Activated naive CD8-positive, alpha-beta T cell treated with anti-CD3 and anti-CD28 coated beads, Interleukin-2, amount 10 ng/mL, durations not matched to agents 7 days and 5 days (primary cell): Measurements from ENCODE around the gene LDLRAD3. TPM values are rescaled to one million over a fixed set of nuclear protein-coding genes. Genes with fewer than 3 reads are reported as not detected.

Experiments used
- ATAC-seq: fragments of 150-1000 bp; cut with Tn5 transposase; one replicate; pipeline ENCODE4 v1.10.0; 2021; ENCODE audit warnings: low read depth, moderate library complexity
- POLR2A ChIA-PET: fragments of 350-600 bp; sonication (Branson Sonifier 250); formaldehyde crosslinking; loops from one replicate; lab custom pipeline; 2021; ENCODE audit warnings: antibody characterized with exemption; lab: Charles Lee
- DNase-seq: peaks from one replicate; pipeline ENCODE4 v3.0.0; 2021
- H3K27ac Mint-ChIP-seq: one replicate; pipeline ENCODE4 v1.8.0; 2022; ENCODE audit warnings: mild to moderate bottlenecking, mixed read lengths
- H3K27me3 Mint-ChIP-seq: one replicate; pipeline ENCODE4 v1.8.0; 2022; ENCODE audit warnings: mild to moderate bottlenecking, moderate library complexity, mixed read lengths
- H3K36me3 Mint-ChIP-seq: one replicate; pipeline ENCODE4 v1.8.0; 2021; ENCODE audit warnings: mild to moderate bottlenecking, mixed read lengths
- H3K4me1 Mint-ChIP-seq: one replicate; pipeline ENCODE4 v1.8.0; 2021; ENCODE audit warnings: mixed read lengths
- H3K4me3 Mint-ChIP-seq: one replicate; pipeline ENCODE4 v1.8.0; 2022; ENCODE audit warnings: mild to moderate bottlenecking, moderate library complexity, mixed read lengths
- H3K9me3 Mint-ChIP-seq: one replicate; pipeline ENCODE4 v1.8.0; 2021; ENCODE audit warnings: mixed read lengths
- total RNA-seq, 2 experiments: library from RNA; stranded (reverse); gene quantifications; one replicate each; pipeline ENCODE4 v1.2.3, GENCODE V29; 2021

Gene LDLRAD3
- total RNA-seq, 2 experiments from 2014 or later: 0.09 TPM; not detected in 1

- no peak for ATAC-seq
- no peak overlapping the region for H3K27ac Mint-ChIP-seq
Measured at GRCh38 chr11:36103933-36104530, 160.2 kb downstream of the LDLRAD3 start.

GRCh38 chr11:36104660-36104992 lies 160.8 kb downstream of the LDLRAD3 start:
- no peak overlapping the region for H3K27ac Mint-ChIP-seq
- H3K36me3 Mint-ChIP-seq: no peaks in the 10 kb centered on the region
- POLR2A ChIA-PET: no interaction called here
- DNase-seq: no peak
- no peak for ATAC-seq
- no peak overlapping the region for H3K4me3 Mint-ChIP-seq
- no peaks in the 10 kb centered on the region for H3K4me1 Mint-ChIP-seq
- no peaks in the 10 kb centered on the region for H3K9me3 Mint-ChIP-seq
- peaks cover 6% of the 10 kb centered on the region for H3K27me3 Mint-ChIP-seq

More at GRCh38 chr11:36103933-36104530, 160.2 kb downstream of the LDLRAD3 start:
- Mint-ChIP-seq H3K4me3 (no peak overlapping the region), H3K4me1 (no peaks in the 10 kb centered on the region), H3K36me3 (no peaks in the 10 kb centered on the region), H3K27me3 (peaks cover 6% of the 10 kb centered on the region), H3K9me3 (no peaks in the 10 kb centered on the region)
- DNase-seq: no peak
- POLR2A ChIA-PET: no interaction called here

- H3K36me3 Mint-ChIP-seq: no peaks in the 10 kb centered on the region
- H3K27me3 Mint-ChIP-seq: peaks cover 8% of the 10 kb centered on the region
- ATAC-seq (no peak), DNase-seq (no peak)
- no peak overlapping the region for H3K4me3 Mint-ChIP-seq
- H3K9me3 Mint-ChIP-seq: no peaks in the 10 kb centered on the region
- H3K27ac Mint-ChIP-seq: no peak overlapping the region
- POLR2A ChIA-PET: no interaction called here
- no peaks in the 10 kb centered on the region for H3K4me1 Mint-ChIP-seq
Measured at GRCh38 chr11:36105743-36106581, 162.1 kb downstream of the LDLRAD3 start.

DNA sequence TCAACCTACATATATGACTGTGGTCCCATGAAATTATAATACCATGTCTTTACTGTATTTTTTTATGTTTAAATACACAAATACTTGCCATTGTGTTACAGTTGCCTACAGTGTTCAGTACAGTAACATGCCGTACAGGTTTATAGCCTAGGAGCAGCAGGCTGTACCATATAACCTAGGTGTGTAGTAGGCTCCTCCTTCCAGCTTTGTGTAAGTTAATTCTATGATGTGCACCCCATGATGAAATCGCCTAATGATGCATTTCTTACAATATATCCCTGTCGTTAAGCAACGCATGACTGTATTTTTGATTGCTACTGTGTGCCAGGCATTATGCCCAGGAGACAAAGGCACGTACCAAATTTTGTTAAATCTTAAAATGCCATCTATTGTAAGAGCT lies 163.7 kb downstream of the LDLRAD3 start:
- no peak overlapping the region for H3K27ac Mint-ChIP-seq
- POLR2A ChIA-PET: interaction anchor here (0.6 kb wide), 1 partner anchor 145 kb away, joined by 4 read pairs; no protein-coding TSS in a partner anchor
- H3K36me3 Mint-ChIP-seq: no peaks in the 10 kb centered on the region
- H3K9me3 Mint-ChIP-seq: no peaks in the 10 kb centered on the region
- H3K4me3 Mint-ChIP-seq: no peak overlapping the region
- no peaks in the 10 kb centered on the region for H3K4me1 Mint-ChIP-seq
- DNase-seq (no peak), ATAC-seq (no peak)
- H3K27me3 Mint-ChIP-seq: peaks cover 11% of the 10 kb centered on the region

DNA sequence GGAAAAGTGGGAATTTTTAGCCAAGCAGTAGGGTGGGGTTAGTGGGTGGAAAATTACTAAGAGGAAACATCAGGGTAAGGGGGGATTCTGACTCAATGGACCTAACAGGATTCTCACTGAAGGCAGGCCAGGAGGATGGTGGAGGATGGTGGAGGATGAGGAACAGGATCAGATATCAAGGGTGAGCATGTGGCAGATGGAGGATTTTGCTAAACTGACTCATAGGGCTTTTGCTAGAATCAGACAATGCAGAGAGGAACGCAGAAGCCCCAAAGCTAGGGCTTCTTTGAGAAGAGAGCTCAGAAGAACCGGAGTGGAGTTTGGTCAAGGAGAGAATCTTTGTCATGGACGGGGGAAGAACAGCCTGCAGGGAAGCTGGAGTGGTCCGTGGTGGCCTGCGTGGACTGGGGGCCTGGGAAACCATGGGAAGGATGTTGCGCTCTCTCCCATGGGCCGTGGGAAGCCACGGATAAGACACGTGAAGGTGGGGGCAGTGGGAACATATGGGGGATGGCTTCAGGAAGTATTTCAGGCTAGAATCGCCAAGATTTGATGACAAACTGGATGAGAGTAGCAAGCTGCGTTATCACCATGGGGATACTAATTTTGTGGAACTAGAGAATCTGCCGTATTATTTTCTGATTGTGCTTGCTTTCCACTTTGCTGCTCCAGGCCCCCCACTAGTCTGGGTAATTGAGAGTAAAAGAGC lies 165.2 kb downstream of the LDLRAD3 start:
- H3K9me3 Mint-ChIP-seq: peaks cover under 1% of the 10 kb centered on the region
- no peak overlapping the region for H3K27ac Mint-ChIP-seq
- H3K27me3 Mint-ChIP-seq: peaks cover 11% of the 10 kb centered on the region
- DNase-seq (no peak), ATAC-seq (no peak)
- H3K36me3 Mint-ChIP-seq: no peaks in the 10 kb centered on the region
- no peak overlapping the region for H3K4me3 Mint-ChIP-seq
- POLR2A ChIA-PET: no interaction called here
- no peaks in the 10 kb centered on the region for H3K4me1 Mint-ChIP-seq

DNA sequence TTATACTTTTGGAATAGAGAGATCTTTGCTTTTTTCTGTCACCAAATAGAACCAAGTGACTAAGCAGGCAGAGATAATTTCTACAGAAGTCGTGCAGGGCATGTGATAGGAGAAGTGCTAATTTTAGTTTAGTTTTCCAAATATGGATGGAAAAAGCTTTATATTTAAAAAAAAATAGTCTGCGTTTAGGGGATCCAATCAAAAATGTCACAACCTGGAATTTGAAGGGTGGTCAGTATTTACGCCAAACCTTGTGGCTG lies 165.7 kb downstream of the LDLRAD3 start:
- ATAC-seq (no peak), DNase-seq (no peak)
- peaks cover 11% of the 10 kb centered on the region for H3K27me3 Mint-ChIP-seq

DNA sequence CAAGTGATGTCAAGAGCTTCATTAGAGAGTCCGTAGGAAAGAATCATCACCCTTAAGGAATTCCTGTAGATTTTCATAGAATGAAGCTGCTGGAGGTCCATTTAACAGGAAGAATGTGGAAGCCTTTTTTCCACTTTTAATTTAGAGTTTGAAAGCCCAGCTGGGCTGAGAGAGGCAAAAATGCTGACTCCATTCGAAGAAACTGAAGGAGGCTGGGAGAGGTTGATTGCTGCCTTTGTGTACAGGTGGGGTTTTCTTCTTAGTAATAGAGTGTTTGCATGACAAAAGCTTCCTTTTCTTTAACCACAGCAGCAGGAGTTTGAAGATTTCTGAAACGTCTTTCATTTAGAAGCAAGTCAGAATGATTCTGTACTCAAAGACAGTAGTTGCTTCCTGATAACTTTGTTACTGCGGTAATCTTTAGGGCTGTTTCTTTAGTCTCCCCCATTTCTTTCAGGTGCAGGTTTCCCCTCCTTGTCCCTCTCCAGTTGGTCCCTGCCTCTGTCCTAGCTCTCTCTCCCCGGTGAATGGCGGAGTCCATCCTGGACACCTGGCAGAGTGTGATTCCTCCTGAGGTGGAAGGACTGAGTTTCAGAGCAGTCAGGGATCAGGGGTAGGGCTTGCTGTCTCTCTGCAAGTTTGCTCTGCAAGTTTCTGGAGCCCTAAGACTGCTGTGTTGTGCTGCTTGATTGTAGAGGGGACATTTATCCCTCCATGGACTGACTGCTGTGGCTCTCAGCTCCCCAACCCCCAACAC lies 166.2 kb downstream of the LDLRAD3 start:
- no peaks in the 10 kb centered on the region for H3K36me3 Mint-ChIP-seq
- DNase-seq: no peak
- no peak overlapping the region for H3K27ac Mint-ChIP-seq
- POLR2A ChIA-PET: no interaction called here
- H3K27me3 Mint-ChIP-seq: peaks cover 11% of the 10 kb centered on the region
- no peaks in the 10 kb centered on the region for H3K4me1 Mint-ChIP-seq
- peaks cover 2% of the 10 kb centered on the region for H3K9me3 Mint-ChIP-seq
- H3K4me3 Mint-ChIP-seq: no peak overlapping the region
- ATAC-seq: no peak

More for the DNA sequence above, 165.7 kb downstream of the LDLRAD3 start:
- POLR2A ChIA-PET: no interaction called here
- Mint-ChIP-seq H3K36me3 (no peaks in the 10 kb centered on the region), H3K9me3 (peaks cover 2% of the 10 kb centered on the region), H3K4me3 (no peak overlapping the region), H3K27ac (no peak overlapping the region), H3K4me1 (no peaks in the 10 kb centered on the region)

DNA sequence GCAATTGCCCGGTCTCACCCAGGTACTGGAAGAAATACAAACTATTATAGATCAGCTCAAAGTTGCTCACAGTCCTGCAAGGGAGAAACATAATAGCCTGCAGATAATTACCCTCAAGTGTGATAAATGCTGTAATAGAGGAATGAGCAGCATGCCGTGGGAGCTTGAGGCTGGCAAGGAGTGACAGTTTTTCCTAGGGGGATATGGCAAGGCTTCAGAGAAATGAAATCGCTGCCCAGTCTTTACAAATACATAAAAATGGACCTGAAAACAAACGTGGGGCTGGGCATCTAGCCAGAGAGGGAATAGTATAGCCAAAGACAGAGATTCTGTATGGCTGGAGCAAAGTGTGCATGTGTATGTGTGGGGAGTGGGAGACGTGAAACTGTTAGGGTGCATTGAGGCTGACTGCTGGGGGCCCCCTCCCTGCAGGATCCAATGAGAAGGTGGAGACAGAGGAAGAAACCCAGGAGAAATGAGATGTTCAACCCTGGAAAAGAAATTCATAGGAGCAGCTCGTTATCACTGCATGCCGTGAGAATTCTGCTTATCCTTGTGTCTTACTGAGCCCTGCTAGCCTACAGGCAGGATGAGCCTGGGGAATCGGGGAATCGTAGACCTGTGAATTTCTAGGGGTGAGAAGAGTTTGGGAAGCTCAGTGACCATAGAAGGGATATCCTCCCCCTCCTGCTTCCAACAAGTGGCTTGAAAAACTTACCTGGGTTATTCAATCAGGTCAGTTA lies 167.0 kb downstream of the LDLRAD3 start:
- no peaks in the 10 kb centered on the region for H3K4me1 Mint-ChIP-seq
- no peak overlapping the region for H3K27ac Mint-ChIP-seq
- POLR2A ChIA-PET: no interaction called here
- DNase-seq: no peak
- peaks cover 11% of the 10 kb centered on the region for H3K27me3 Mint-ChIP-seq
- H3K4me3 Mint-ChIP-seq: no peak overlapping the region
- no peaks in the 10 kb centered on the region for H3K36me3 Mint-ChIP-seq
- H3K9me3 Mint-ChIP-seq: peaks cover 3% of the 10 kb centered on the region
- no peak for ATAC-seq

DNA sequence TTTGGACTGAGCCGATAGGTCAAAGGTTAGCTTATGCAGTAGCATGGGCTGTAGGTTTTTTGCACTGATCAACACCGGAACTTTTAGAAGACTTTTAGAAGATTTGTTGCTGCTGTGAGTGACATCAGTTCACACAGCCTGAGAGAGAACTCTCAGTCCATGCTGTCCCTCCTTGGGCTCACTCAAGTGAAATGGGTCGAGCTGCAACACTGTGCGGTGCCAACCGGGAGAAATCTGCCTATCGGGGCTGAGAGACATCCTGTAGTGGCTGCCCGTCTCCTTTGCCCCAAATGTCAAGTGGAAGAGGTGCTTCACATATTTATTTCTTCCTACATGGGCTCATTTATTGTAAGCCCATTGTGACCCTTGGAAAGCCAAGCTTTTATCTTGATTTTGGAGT lies 170.2 kb downstream of the LDLRAD3 start:
- peaks cover 9% of the 10 kb centered on the region for H3K27me3 Mint-ChIP-seq
- POLR2A ChIA-PET: interaction anchor here (0.7 kb wide), 1 partner anchor 45 kb away, joined by 4 read pairs; no protein-coding TSS in a partner anchor
- no peaks in the 10 kb centered on the region for H3K36me3 Mint-ChIP-seq
- no peak overlapping the region for H3K27ac Mint-ChIP-seq
- no peaks in the 10 kb centered on the region for H3K4me1 Mint-ChIP-seq
- ATAC-seq: no peak
- H3K9me3 Mint-ChIP-seq: peaks cover 3% of the 10 kb centered on the region
- H3K4me3 Mint-ChIP-seq: no peak overlapping the region
- DNase-seq: no peak

DNA sequence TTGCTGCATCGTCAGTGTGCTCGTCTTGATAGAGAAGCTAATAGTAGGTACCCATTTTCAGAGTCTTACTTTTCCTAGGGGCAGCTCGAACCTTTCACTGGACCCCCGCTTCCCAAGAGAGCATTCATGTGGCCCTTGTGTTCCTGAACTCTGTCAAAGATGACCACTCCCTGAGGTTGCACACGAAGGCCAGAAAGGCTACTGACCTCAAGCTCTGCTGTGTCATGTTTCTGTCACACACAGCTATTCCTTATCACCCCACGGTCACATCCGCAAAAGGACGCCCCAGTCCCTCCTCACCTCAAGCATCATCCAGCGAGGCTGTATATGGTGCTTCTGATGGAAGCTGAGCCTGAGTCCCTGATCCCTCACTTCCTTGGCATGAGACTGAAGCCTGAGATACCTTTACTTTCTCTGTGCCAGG lies 171.5 kb downstream of the LDLRAD3 start:
- H3K27ac Mint-ChIP-seq: no peak overlapping the region

DNA sequence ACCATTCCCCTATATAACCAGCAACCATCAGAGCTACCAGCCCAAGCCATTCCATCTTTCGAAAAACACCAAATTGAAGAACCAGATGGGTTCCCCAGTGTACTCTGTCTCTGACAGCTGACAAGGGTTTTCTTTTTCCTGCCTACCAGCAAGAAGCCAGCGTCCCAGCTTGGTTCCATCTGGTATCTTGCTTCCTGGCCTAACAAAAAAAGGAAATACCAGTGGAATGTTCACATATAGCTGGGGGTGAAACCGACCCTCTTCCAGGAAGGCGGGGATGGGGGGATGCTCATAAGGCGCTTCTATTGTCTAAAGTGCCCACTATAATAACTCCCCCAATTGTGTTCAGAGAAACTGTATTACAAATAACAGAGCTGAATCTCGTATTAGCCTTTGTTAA lies 172.3 kb downstream of the LDLRAD3 start:
- DNase-seq (no peak), ATAC-seq (no peak)
- POLR2A ChIA-PET: no interaction called here
- Mint-ChIP-seq H3K4me1 (no peaks in the 10 kb centered on the region), H3K36me3 (no peaks in the 10 kb centered on the region), H3K4me3 (no peak overlapping the region), H3K27ac (no peak overlapping the region), H3K27me3 (peaks cover 7% of the 10 kb centered on the region), H3K9me3 (peaks cover 3% of the 10 kb centered on the region)

More for the DNA sequence above, 171.5 kb downstream of the LDLRAD3 start:
- H3K4me3 Mint-ChIP-seq: no peak overlapping the region
- peaks cover 3% of the 10 kb centered on the region for H3K9me3 Mint-ChIP-seq
- H3K27me3 Mint-ChIP-seq: peaks cover 7% of the 10 kb centered on the region
- DNase-seq (no peak), ATAC-seq (no peak)
- POLR2A ChIA-PET: no interaction called here
- no peaks in the 10 kb centered on the region for H3K4me1 Mint-ChIP-seq
- no peaks in the 10 kb centered on the region for H3K36me3 Mint-ChIP-seq

- POLR2A ChIA-PET: no interaction called here
- Mint-ChIP-seq H3K9me3 (peaks cover 3% of the 10 kb centered on the region), H3K27me3 (peaks cover 5% of the 10 kb centered on the region), H3K4me1 (no peaks in the 10 kb centered on the region), H3K36me3 (no peaks in the 10 kb centered on the region), H3K27ac (no peak overlapping the region), H3K4me3 (no peak overlapping the region)
- ATAC-seq (no peak), DNase-seq (no peak)
Measured at GRCh38 chr11:36118084-36118483, 174.2 kb downstream of the LDLRAD3 start.

GRCh38 chr11:36119300-36119699 lies 175.4 kb downstream of the LDLRAD3 start:
- Mint-ChIP-seq H3K4me1 (no peaks in the 10 kb centered on the region), H3K36me3 (no peaks in the 10 kb centered on the region), H3K27me3 (peaks cover 5% of the 10 kb centered on the region), H3K9me3 (peaks cover 1% of the 10 kb centered on the region), H3K4me3 (no peak overlapping the region), H3K27ac (no peak overlapping the region)
- ATAC-seq: no peak
- POLR2A ChIA-PET: no interaction called here
- DNase-seq: no peak
